Placental epithelial cell (primary cell): ENCODE results near the gene CETP. TPM values are rescaled to one million over a fixed set of nuclear protein-coding genes. Genes with fewer than 3 reads are reported as not detected.

Experiments
- total RNA-seq: library from RNA; depleted of rRNA; stranded (reverse); fragments of >200 nt; gene quantifications from 2 replicates; pipeline ENCODE4 v1.2.3, GENCODE V29; 2012

Gene CETP, protein sequence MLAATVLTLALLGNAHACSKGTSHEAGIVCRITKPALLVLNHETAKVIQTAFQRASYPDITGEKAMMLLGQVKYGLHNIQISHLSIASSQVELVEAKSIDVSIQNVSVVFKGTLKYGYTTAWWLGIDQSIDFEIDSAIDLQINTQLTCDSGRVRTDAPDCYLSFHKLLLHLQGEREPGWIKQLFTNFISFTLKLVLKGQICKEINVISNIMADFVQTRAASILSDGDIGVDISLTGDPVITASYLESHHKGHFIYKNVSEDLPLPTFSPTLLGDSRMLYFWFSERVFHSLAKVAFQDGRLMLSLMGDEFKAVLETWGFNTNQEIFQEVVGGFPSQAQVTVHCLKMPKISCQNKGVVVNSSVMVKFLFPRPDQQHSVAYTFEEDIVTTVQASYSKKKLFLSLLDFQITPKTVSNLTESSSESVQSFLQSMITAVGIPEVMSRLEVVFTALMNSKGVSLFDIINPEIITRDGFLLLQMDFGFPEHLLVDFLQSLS
- total RNA-seq = not detected in 2 replicates

GRCh38 chr16:56961851-56962281, at the start of gene CETP:
CETP (plus strand) TSS chr16:56961950; CDS start chr16:56961980, 30 bp downstream.

DNA sequence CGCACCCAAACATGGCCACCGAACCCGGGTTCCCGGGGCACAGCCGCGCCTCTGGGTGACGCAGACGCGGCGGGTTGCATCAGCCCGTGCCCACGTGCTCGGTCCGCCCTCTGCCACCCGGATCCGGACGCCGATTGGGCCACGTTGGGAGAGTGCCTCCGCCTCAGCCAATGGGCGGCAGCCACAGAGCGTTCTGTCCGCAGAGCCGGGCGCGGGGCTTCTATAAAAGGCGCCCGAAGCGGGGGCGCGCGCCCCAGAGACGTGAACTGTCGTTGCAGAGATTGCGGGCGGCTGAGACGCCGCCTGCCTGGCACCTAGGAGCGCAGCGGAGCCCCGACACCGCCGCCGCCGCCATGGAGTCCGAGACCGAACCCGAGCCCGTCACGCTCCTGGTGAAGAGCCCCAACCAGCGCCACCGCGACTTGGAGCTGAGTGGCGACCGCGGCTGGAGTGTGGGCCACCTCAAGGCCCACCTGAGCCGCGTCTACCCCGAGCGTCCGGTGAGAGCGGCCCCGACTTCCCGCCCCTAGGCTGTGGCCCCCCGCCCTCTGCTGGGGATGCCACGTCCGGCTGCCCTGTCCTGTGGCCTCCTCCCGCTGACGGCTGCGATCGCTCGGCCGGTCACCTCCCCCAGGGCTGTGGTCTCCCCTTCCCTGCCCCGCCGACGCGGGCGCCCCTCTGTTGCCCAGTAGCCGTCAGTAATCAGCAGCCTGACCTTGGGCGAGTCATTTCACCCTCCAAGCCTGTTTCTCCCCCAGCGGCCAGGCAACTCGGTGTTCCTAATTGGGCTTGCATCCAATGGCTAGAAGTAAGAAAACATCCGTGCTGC, 29.6 kb upstream of the CETP start, which contains the start of gene HERPUD1:
Gene HERPUD1 (plus strand): TSS at position 251 of the 829 bp plus-strand sequence. CDS start 103 bp downstream, at position 354.

GRCh38 chr16:56988948-56989945, 27.5 kb downstream of the CETP start, which contains the start of gene NLRC5:
NLRC5 (plus strand) TSS chr16:56989557; CDS start chr16:57020713, 31,156 bp downstream.

Other genes starting within 250 kb of the CETP start
- 29.1 and 54.5 TPM in 2 replicates for gene NUP93, start 231.8 kb upstream of the CETP start, total RNA-seq
- gene SLC12A3, start 96.7 kb upstream of the CETP start, total RNA-seq = 0.22 and 1.6 TPM in 2 replicates
- 124 and 232 TPM in 2 replicates for gene HERPUD1, start 29.8 kb upstream of the CETP start, total RNA-seq
- 0.39 and 0.43 TPM in 2 replicates for gene NLRC5, start 27.6 kb downstream of the CETP start, total RNA-seq
- 15.1 and 23.6 TPM in 2 replicates for gene CPNE2, start 130.6 kb downstream of the CETP start, total RNA-seq
- gene PSME3IP1, start 224.1 kb downstream of the CETP start, total RNA-seq = 49.9 and 57.2 TPM in 2 replicates
- 70.7 and 79.7 TPM in 2 replicates for gene RSPRY1, start 224.4 kb downstream of the CETP start, total RNA-seq